ENCODE data around the gene NOC4L.
"Not testable (repeated sequence)": the region's sequence is repeated elsewhere in the genome, so short reads cannot be mapped to it uniquely, and the experiment has no call there.

NOC4L gene

GRCh38 chr12:132144115-132144809, at the start of gene NOC4L, which contains the start of gene DDX51:
Gene NOC4L, plus strand, starts transcription at chr12:132144457. Its CDS starts 32 bp downstream, at chr12:132144489.
Gene DDX51, minus strand, starts transcription at chr12:132144319. Its CDS starts 23 bp downstream, at chr12:132144296.
- DNase-seq (ENCODE audit: low read depth in 2 of 2), result peak; percentile 92 to 96

- no peak for DNase-seq (ENCODE audit: low read depth in 2 of 2)
Measured at GRCh38 chr12:132095520-132096409, 48.5 kb upstream of the NOC4L start.

DNA sequence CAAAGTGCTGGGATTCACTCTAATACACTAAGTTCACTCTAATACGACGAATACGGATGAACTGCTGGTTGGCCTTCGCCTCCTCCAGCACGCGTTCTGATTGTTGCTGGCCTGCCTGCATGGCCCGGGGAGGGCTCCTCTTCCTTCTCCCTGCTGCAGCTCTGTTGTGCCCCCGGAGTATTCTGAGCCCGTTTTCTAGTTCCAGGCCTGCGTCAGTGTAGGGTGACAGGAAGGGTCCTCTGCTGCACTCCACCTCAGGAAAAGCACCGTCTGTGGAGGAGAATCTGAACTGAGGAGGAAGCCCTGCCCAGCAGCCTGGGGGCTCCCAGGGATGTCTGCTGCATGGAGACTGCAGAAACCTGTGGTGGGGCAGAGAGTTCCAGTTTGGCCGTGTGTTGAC, 44.5 kb upstream of the NOC4L start:
- DNase-seq (ENCODE audit: low read depth in 2 of 2), result no peak

DNA sequence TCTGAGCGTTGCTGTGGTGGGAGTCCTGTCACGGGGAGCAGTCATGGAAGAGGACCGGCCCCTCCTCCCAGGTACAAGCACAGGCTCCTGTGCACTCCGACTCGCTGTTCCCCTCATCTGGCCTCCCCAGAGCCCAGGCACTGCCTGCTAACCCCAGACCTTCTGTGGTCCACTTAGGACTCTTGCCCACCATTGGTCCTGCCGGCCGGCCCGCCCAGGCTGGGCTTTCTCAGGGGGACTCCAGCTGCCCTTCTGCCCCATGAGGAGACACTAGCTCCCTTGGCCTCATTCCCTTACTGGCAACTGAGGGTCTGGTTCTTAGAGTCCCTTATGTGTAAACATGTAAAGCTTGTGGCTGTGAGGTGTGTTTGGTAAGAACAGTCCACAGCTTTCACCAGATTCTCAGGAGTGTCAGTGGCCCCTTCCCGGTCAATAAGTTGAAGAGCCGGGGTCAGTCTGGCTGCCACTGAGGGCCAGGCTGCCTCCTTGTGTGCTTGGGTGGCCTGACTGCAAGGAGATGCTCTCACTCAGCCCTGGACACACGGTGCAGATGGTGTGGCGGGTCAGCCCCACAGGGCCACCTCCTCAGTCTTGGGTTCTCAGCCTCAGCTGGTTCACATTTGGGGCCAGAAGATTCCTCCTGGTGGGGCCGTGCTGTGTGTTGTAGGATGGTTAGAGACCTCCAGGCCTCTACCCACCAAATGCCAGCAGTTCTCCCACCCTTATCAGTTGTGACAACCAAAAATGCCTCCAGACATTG, 43.8 kb upstream of the NOC4L start:
- DNase-seq (ENCODE audit: low read depth in 2 of 2), result no peak

- no peak for DNase-seq (ENCODE audit: low read depth in 2 of 2)
Measured at GRCh38 chr12:132102297-132102696, 42.0 kb upstream of the NOC4L start.

GRCh38 chr12:132103072-132103471, 41.2 kb upstream of the NOC4L start:
- not testable (repeated sequence) for DNase-seq (ENCODE audit: low read depth in 2 of 2)

GRCh38 chr12:132103542-132104308, 40.5 kb upstream of the NOC4L start:
- DNase-seq (ENCODE audit: low read depth in 2 of 2), result no peak

GRCh38 chr12:132105467-132105866, 38.8 kb upstream of the NOC4L start:
- DNase-seq (ENCODE audit: low read depth in 2 of 2), result no peak

DNA sequence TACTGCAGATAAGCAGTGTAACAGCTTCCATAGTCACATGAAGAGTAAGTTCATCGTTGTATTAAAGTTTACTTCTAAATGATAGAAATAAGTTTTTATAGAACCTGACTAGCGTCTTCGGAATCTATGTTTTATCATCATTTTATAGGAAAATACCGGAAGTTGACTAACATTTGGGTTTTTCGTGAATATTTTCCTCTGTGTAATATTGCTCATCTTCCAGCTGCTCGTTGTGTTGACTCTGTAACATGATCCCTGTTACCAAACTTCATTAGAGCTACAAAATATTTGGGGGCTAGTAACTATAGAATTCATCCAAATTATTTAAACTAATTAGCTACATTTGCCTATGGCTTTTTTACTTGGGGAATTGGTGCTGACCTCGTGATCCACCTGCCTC, 37.3 kb upstream of the NOC4L start:
- DNase-seq (ENCODE audit: low read depth in 2 of 2), result no peak

GRCh38 chr12:132108211-132108832, 35.9 kb upstream of the NOC4L start:
- no peak for DNase-seq (ENCODE audit: low read depth in 2 of 2)

- DNase-seq (ENCODE audit: low read depth in 2 of 2), result no peak
Measured at GRCh38 chr12:132109741-132110140, 34.5 kb upstream of the NOC4L start.

- DNase-seq (ENCODE audit: low read depth in 2 of 2), result no peak
Measured at GRCh38 chr12:132110677-132111076, 33.6 kb upstream of the NOC4L start.

GRCh38 chr12:132111654-132112304, 32.5 kb upstream of the NOC4L start:
- DNase-seq (ENCODE audit: low read depth in 2 of 2), result no peak

DNA sequence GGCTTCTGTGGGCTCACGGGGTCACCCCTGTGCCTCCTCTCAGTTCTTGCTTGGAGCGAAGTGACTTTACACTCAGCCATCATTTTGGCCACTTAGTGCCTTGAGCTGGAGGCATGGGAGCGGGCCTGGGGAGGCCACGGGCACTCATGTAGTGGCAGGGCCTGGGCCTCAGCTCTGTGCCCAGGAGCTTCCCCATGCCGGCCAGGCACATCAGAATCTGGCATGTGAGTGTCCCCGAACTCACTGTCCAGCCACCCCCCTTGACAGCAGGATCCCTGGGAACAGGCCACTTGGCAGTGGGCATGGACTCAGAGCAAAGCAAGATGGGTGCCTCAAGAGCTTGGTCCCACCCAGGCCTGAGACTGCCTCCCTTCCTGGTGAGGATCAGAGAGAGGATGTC, 29.6 kb upstream of the NOC4L start:
- DNase-seq (ENCODE audit: low read depth in 2 of 2), result no peak

DNA sequence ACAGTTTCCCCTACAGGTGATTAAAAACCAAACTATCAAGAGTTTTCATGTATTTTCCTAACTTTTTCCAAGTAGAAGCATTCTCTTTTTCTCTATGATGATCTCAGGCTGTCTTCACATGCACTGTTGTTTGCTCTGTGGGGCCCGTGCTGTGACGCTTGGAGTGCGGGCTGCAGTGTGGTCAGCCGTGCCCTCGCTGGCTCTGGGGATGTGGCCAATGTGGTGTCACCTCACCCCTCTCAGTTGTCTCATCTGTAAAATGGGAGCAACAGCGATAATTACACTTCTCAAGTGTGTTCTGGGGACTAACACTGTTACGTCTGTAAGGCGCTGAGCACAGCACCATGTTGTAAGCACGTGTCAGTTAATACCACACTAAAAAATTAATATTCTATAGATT, 28.8 kb upstream of the NOC4L start:
- no peak for DNase-seq (ENCODE audit: low read depth in 2 of 2)

DNA sequence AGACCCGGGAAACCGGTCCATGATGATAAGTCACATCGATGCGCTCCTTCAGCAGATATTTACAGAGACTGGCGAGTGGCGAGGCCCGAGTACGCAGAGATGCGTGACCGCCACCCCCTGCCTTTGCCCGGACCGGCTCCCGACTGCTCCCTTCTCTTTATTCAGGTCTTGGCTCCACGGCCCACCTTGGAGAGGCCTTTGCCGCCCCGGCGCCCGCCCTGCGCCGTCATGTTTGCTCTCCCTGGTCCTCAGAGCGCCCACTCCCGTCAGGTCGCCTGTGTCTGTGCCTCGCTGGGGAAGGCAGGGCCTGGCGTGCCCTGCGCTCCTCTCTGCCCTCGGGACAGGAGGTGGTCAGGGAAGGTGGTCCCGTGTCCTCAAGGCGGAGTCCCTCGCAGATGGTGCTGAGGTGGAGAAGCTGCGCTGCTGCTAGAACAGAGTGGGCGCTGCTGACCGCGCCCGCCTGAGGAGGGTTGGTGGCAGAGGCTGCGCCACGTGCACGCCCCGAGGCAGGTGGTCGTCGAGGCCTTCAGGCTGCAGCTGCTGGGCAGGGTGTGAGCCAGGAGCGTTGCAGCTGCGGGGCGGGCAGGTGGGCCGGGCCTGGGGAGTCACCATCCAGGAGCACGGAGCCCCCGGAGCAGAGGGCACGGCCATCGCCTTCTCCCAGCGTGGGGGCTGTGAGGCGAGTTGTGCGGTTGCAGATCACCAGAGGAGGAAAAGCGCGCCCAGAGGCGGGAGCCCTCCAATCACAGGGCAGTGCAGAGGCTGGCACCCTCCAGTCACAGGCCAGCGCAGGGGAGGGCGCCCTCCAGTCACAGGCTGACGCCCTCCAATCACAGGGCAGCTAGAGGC, 27.3 kb upstream of the NOC4L start:
- no peak for DNase-seq (ENCODE audit: low read depth in 2 of 2)

GRCh38 chr12:132117558-132117875, 26.7 kb upstream of the NOC4L start:
- no peak for DNase-seq (ENCODE audit: low read depth in 2 of 2)

DNA sequence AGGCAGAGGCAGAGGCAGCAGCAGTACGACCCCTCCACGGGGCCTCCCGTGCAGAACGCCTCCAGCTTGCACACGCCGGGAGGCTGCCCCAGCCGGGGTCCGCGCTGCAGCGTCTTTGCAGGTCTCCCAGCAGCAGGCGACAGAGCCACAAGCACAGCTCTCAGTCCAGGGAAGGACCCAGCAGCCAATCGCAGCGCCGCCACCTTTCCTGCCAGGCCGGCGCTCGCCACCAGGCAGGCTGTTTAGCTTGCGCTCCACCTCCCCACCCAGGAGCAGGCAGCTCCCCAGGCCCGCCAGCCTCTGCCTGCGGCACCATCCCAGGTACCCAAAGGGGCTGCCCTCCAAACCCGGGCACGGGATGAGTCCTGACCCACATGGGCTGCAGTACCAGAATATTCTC, 25.4 kb upstream of the NOC4L start:
- no peak for DNase-seq (ENCODE audit: low read depth in 2 of 2)

- DNase-seq (ENCODE audit: low read depth in 2 of 2), result no peak
Measured at GRCh38 chr12:132121283-132121682, 23.0 kb upstream of the NOC4L start.
